GOT3 (cell line): ENCODE data around the gene RNF19B.
"Not testable (repeated sequence)": the region's sequence is repeated elsewhere in the genome, so short reads cannot be mapped to it uniquely, and the experiment has no call there.

Source experiments
- DNase-seq: peaks from one replicate; lab custom pipeline; 2025; ENCODE audit warnings: mixed read lengths; lab: John Stamatoyannopoulos, UW

The RNF19B gene

GRCh38 chr1:32964461-32965250, at the start of gene RNF19B:
RNF19B (minus strand) TSS chr1:32964809; CDS start chr1:32964685, 124 bp downstream.
- DNase-seq, result peak; percentile 83

DNA sequence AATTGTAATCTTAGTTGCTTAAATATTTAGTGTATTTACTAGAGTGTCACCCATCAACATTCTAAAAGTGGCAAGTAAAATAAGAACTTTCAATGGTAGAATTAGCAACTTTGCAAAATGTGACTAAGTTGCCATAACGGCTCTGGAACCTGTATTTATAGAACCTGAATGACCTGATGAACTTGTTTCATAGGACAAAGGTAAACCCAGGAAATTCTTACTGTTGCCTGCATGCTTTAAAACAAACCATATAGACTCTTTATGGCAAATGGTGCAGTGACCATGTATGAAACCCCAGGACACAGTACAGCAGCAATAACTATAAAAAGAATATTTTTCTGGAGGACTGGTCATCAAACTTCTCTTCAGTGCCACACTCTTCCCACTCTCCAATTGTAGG, 49.2 kb upstream of the RNF19B start:
- DNase-seq, result no peak

DNA sequence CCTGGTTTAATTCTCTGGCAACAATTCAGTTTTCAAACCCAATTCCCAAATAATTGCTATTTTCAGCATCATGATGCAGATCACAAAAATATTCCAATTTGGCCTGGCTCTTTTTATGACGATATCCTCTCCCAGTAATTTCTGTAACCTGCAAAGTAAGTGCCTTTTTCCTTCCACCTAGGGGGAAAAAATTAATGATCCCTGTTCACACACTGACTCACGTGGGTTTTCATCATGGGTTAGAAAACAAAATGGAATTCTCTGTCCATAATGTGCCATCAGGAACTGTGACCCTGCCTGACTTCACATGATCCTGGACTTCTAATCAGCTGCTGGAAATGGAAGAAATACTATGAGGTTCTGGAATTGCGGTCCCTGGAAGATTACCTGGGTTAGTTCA, 47.6 kb upstream of the RNF19B start:
- DNase-seq, result no peak

GRCh38 chr1:33010932-33011731, 46.5 kb upstream of the RNF19B start:
- no peak for DNase-seq

GRCh38 chr1:33009561-33009960, 45.0 kb upstream of the RNF19B start:
- DNase-seq, result no peak

- no peak for DNase-seq
Measured at GRCh38 chr1:33008051-33008914, 43.7 kb upstream of the RNF19B start.

DNA sequence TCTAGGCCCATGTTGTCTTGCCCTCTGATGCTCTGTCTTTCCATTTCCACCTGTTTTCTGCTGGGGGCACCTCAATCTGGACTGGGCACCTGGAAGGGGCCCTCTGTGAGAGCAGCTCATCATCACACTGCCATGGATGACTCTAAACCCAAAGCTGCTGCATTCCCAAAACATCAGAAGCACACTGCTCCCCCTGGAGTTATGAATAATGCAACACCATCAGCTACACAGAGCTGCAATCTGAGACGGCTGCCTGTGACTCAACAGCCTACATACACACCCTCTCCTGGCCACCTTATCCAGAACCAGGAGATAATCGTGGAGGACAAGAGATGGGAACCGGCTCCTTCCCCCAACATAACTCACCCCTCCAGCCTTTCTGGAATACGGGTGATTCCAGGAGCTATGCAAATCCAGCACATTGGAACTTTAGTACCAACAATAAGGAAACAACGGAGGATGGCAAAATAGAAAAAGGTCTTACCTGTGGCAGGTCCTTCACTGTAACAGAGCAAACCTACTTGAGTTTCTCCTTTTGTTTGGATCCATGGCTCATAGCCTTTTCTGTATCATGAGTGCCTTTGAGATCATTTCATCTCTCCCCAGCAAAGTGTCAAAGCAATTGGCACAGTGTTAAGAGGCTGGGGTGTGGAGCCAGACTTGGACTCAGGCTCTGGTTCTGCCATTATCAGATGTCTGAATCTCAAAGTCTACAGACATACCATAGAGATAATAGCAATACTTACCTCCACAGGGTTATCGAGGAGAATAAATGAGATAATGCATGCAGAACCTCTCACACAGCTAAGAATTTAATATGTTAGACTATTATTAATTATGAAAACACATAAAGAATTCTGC, 42.8 kb upstream of the RNF19B start:
- no peak for DNase-seq

DNA sequence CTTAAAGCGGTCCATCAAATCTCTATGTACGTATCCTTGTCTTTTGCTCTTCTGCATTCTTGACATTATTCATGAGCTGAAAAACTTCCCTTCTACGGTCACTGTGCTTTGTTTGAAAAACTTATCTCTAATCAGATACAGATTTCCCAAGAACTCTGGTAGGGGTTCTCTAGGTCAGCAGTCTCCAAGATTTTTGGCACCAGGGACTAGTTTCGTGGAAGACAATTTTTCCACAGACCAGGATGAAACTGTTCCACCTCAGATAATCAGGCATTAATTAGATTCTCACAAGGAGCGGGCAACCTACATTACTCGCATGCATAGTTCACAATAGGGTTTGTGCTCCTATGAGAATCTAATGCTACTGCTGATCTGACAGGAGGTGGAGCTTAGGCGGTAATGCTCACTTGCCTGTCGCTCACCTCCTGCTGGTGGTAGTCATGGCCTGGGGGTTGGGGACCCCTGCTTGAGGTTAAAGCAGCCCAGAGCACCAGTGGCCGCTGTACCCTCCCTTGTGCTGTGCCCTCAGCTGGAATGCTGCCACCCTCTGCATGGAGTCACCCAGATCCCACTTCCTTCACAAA, 41.3 kb upstream of the RNF19B start:
- no peak for DNase-seq

DNA sequence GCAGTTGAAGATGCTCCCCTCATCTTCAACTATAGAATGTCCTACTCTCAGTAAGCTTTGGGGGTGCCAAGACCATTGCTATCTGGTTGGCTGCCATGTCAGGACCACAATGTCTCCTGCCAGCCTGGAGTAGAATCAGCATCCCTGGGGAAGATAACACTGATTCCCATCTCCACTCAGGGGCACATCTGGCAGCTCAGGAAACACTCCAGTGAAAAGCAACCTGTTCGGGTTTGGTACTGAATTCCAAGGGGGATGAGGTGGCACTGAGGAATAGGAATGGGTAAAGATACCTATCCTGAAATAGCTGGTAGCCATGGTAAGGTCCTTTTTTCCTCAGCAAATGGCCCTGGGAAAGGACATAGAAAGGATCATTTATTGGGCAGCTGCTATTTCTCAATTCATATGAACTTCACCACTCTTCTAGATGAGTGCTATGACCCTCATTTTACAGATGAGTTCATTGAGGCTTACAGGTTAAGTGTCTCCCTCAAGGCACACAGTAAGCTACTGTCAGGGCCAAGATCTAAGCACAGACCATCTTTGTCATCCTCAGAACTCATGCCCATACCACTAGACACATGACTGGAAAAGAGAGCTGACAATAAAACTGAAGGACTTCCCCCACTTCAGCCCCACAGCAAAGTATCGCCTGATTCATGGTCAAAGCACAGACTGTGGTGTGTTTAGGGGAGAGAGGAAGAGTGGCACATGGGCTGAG, 40.7 kb upstream of the RNF19B start:
- no peak for DNase-seq

GRCh38 chr1:33004613-33005012, 40.0 kb upstream of the RNF19B start:
- DNase-seq, result no peak

DNA sequence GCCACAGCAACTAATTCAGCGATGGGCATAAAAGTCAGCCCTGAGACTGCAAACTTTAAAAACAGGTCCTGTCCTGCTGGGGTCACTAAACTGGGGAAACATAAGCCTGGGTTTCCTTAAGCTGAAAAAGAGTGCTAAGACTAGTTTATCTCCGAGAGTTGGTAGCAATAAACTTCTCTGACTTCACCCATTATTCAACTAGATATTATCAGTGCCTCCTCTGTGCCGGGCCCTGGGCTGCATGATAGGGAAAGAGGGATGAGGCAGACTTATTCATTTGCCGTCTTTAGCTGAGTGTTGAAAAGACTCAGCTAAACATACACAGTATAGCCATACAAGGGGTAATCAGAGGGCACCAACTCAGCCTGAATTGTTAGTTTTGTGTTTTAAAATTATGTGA, 39.0 kb upstream of the RNF19B start:
- no peak for DNase-seq

DNA sequence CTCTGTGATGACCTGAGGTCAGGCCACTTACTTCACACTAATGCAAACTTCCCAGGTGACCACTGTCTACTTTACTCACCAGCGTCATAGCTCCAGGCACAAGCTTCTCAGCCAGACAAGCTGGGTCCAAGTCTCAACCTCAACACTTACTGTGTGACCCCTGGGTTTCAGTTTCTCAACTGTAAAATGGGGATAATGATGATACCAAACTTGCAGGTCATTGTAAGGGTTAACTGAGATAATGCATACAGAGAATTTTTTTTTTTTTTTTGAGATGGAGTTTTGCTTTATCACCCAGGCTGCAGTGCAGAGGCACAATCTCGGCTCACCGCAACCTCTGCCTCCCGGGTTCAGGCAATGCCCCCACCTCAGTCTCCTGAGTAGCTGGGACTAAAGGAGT, 37.4 kb upstream of the RNF19B start:
- no peak for DNase-seq

DNA sequence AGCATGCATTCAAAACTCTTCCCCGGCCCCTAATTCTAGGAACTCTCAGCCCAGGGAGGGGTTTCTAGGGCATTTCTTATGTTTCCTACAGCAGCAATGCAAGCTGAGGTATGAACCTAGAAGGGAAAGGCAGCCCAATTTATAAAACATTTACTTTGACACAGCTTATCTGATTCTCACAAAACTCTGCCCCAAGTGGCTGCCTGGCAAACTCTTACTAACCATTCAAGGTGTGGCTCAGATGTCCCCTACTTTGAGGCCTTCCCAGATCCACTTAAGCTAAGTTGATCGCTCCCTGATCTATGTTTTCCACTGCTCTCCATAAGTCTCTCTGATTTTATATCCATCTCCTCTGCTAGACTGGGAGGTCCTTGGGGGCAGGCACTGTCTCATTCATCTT, 36.7 kb upstream of the RNF19B start:
- no peak for DNase-seq

- DNase-seq, result no peak
Measured at GRCh38 chr1:33000427-33001026, 35.9 kb upstream of the RNF19B start.

DNA sequence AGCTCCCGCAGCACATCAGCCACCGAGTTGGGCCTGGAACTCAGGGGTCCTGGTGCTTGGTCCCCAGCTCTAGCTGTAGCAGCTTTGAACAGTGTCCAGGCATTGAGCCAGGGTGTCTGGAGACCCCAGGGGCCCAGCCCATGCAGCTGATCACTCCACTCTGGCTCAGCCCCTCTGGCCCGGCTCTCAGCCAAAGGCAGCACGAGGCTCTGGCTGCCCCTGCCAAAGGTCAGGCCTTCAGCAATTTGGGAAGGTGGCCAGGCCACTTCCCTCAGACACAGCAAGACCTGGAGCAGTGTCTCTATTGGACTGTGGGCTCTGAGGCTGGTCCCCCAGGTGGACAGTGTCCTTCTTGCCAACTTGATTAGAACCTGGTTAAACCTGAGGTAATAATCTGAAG, 34.4 kb upstream of the RNF19B start:
- DNase-seq, result no peak

DNA sequence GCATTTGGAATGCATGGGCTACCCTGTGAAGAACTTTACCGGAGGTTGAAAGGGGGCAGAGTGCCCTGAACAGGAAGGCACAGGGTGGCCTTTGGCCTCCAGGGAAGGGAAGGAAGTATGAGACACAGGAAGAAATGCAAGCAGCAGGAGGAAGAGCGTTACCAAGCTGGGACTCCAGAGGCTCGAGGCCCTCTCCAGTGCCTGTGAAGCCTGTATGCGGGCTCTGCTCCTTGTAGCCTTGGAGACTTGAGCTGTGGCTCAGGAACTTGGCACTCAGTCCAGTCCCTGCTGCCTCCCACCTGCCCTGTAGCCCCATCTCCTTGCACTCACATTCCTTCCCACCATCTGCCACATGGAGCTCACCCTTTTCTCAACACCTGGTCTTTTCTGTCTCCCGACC, 33.5 kb upstream of the RNF19B start:
- DNase-seq, result no peak

DNA sequence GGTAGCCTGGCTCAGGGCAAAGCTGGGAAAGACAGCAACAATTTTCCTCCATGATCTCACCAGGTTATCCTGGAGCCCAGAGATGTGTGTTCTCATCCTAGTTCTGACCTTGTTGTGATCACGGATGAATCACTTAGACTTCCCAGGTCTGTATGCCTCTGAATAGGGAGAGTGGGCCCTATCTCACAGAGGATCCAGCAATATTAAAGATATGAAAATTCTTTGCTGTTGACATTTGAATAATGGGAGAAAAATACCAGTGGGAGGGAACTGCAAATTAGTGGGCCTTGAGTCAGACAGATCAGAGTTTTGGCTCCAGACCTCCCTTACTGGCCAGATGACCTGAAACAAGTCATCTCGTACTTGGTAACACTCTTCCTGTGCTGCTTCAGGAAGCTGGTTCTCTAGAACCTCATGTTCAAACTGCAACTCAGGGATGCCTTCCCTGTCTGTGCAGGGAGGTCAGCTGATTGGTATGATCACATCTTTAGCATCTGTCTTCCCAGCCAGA, 32.8 kb upstream of the RNF19B start:
- no peak for DNase-seq

DNA sequence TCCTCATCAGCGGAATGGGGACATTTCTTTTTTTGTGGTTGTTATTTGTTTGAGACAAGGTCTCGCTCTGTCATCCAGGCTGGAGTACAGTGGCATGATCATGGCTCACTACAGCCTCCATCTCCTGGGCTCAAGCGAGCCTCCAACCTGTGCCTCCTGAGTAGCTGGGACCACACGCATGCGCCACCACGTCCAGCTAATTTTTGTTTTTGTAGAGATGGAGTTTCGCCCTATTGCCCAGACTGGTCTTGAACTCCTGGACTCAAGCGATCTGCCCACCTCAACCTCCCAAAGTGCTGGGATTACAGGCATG, 28.7 kb upstream of the RNF19B start:
- not testable (repeated sequence) for DNase-seq

DNA sequence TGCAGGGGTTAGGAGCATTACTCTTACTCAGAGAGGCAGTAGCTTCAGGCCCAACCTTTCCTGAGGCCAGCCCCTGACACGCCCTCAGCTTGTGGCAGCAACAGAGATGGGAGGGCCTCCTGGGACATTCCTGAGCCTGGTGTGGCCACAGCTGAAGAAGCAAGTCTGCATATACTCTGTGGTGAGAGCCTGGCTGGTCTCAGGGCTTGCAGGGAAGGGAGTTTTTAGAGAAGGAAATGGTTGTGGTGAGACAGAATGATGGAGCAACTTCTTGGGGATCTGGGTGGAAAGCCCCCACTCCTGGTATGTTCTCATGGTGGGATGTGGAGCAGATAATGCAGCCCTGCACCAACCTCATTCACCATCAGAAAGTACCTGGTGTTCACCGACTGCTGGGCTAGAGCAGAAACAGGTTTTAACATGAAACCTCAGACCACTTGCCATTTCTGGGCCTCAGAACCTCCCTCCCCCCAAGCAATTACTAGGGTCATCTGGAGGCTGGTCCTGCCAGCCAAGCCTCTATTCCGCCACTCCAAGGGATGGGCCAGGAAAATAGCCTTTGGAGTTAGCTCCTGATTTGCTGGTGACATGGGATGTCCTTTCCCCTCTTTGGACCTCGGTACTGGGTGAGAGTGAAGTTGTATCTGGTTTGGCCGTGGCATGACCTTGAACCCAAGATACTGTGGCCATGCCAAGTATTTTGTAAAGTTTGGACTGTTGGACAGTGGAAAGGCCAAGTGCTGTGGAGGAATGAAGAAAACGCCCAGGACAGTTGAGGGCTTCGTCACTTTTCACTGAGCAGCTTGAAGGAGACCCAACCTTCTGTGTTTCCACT, 28.1 kb upstream of the RNF19B start:
- DNase-seq, result peak; percentile 34
